Esophagus muscularis mucosa (tissue), 4 donors: ENCODE data around the gene HK1. TPM values are rescaled to one million over a fixed set of nuclear protein-coding genes. Genes with fewer than 3 reads are reported as not detected.

Experiments used
- DNase-seq: peaks from one replicate; pipeline ENCODE4 v3.0.0-alpha.2; 2017; ENCODE audit errors: extremely low spot score
- H3K27ac ChIP-seq, 4 donors: fragments of 200-600 bp; sonication (generic); replicated peaks in 1 of 4; 1 replicate in 3 of 4; 2 replicates in 1 of 4; pipeline ENCODE4 v1.5.1; 2016 to 2019; ENCODE audit warnings: mild to moderate bottlenecking in 1 of 4
- H3K27me3 ChIP-seq, 4 donors: fragments of 200-600 bp; sonication (generic); one replicate each; pipeline versions ENCODE4 v1.5.1 to v1.6.0; 2016 to 2019
- H3K36me3 ChIP-seq, 4 donors: fragments of 200-600 bp; sonication (generic); one replicate each; pipeline ENCODE4 v1.5.1; 2016 to 2019
- H3K4me1 ChIP-seq, 4 donors: fragments of 200-600 bp; sonication (generic); one replicate each; pipeline ENCODE4 v1.5.1; 2016 to 2019
- H3K4me3 ChIP-seq, 4 donors: fragments of 200-600 bp; sonication (generic); 1 replicate in 2 of 4; 2 replicates in 2 of 4; pipeline ENCODE4 v1.5.1; 2016 to 2019; ENCODE audit warnings: mild to moderate bottlenecking in 4 of 4, moderate library complexity in 1 of 4
- H3K9me3 ChIP-seq, 4 donors: fragments of 200-600 bp; sonication (generic); 1 replicate in 3 of 4; 2 replicates in 1 of 4; pipeline ENCODE4 v1.5.1; 2016 to 2019
- CTCF ChIP-seq, 3 experiments: fragments of 200-600 bp in 2 of 3; fragments of 450-650 bp in 1 of 3; sonication (generic) in 2 of 3; IDR thresholded peaks; one replicate each; pipeline ENCODE4 v1.5.1; 2017 to 2019; ENCODE audit warnings: antibody characterized with exemption in 3 of 3, mild to moderate bottlenecking in 2 of 3, moderate library complexity in 1 of 3
- EP300 ChIP-seq: sonication (generic); formaldehyde crosslinking; IDR thresholded peaks from one replicate; pipeline ENCODE4 v1.6.1; 2017; ENCODE audit warnings: antibody characterized with exemption
- POLR2A ChIP-seq: fragments of 450-650 bp; IDR thresholded peaks from one replicate; pipeline ENCODE4 v1.6.1; 2017; ENCODE audit warnings: antibody characterized with exemption, moderate library complexity, mild to moderate bottlenecking, low read depth
- POLR2AphosphoS5 ChIP-seq, 2 donors: sonication (generic); formaldehyde crosslinking; IDR thresholded peaks; one replicate each; pipeline ENCODE4 v1.6.1; 2017; ENCODE audit warnings: antibody characterized with exemption in 2 of 2
- WGBS: methylation state at CpG from one replicate; pipeline ENCODE4 v1.1.5; 2018; 5-methylcytosine and 5-hydroxymethylcytosine counted together
- intact Hi-C: fragments of 100-400 bp; cut with DNase I; formaldehyde crosslinking; loops from one replicate; pipeline ENCODE4 v1.15.1; 2023
- total RNA-seq, 4 donors: library from RNA; depleted of rRNA; stranded (reverse); fragments of >200 nt; gene quantifications; one replicate each; pipeline versions ENCODE4 v1.1.0 to v1.2.1, GENCODE V29; 2016

HK1 gene
- total RNA-seq, 4 donors from 2014 or later: 114 to 188 (median 151) TPM

GRCh38 chr10:69415049-69415448 is 136.8 kb downstream of the HK1 start:
- peak overlapping the region; percentile 95 to 98 (median 97) for H3K27ac ChIP-seq
- H3K4me1 ChIP-seq: peaks cover 8 to 82% (median 75%) of the 10 kb centered on the region in 4 donors
- H3K36me3 ChIP-seq: no peaks in the 10 kb centered on the region
- peak overlapping the region; percentile 43 to 58 (median 48) for H3K4me3 ChIP-seq
- no peaks in the 10 kb centered on the region for H3K9me3 ChIP-seq
- no peaks in the 10 kb centered on the region for H3K27me3 ChIP-seq
- WGBS: 74% methylated on average over 10 of the region's 13 CpGs
- intact Hi-C loops: no loop called here
- TF ChIP-seq POLR2AphosphoS5 (IDR thresholded peaks at IDR 0.05): peak in 1 of 2 donors; percentile 26
- no peak for TF ChIP-seq EP300
- DNase-seq: no peak

DNA sequence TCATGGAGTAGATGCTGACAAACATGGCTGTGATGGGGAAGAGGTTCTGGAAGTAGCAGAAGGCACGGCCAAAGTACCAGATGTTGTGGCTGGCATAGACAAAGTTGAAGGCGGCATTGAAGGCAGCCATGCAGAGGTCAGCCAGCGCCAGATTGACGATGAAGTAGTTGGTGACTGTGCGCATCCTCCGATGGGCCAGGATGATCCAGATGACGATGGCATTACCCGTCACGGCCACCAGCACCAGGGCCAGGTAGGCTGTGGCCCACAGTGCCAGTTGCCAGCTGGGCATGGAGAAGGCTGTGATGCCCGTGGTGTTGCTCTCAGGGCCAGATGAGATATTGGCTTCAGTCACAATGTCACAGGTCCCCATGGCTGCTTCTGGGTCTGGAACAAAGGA is 137.7 kb downstream of the HK1 start:
- peaks cover 8 to 84% (median 75%) of the 10 kb centered on the region in 4 donors for H3K4me1 ChIP-seq
- H3K27me3 ChIP-seq: no peaks in the 10 kb centered on the region
- H3K27ac ChIP-seq: peak overlapping the region; percentile 95 to 98 (median 97)
- intact Hi-C loops: no loop called here
- TF ChIP-seq CTCF (IDR thresholded peaks at IDR 0.05) (no peak), EP300 (no peak), POLR2AphosphoS5 (IDR thresholded peaks at IDR 0.05) (peak in 1 of 2 donors; percentile 47)
- H3K9me3 ChIP-seq: no peaks in the 10 kb centered on the region
- H3K4me3 ChIP-seq: peak overlapping the region; percentile 43 to 58 (median 48)
- no peaks in the 10 kb centered on the region for H3K36me3 ChIP-seq
- WGBS: 63% methylated on average over 6 of the region's 10 CpGs
- no peak for DNase-seq

DNA sequence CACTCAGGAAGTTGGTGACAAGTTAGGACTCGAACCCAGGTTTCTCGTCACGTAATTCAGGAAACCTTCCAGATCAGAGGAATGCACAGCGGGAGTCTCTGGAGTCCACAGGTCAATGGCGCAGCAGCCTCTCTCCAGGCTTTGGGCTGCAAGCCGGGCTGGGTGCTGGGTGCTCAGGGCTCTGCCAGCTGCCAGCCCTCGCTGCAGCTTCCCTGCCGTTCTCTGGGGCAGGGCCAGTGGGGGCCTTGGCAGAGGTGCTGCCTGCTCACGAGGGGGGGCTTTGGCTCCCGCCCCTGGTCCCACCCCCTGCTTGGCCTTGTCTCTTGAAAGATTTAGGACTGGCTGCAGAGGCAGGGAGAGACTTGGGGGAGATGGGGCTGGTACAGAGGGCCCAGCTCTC is 138.4 kb downstream of the HK1 start, which contains the start of gene TACR2:
Gene TACR2 (minus strand): TSS at position 224 of the 400 bp plus-strand sequence. CDS start 595 bp downstream, outside the sequence.
- Histone ChIP-seq H3K27me3 (no peaks in the 10 kb centered on the region), H3K4me3 (peak within 1 kb of the TSS; percentile 43 to 58 (median 48)), H3K36me3 (no peaks in the 10 kb centered on the region), H3K4me1 (peaks cover 11 to 84% (median 74%) of the 10 kb centered on the region in 4 donors), H3K9me3 (no peaks in the 10 kb centered on the region), H3K27ac (peak within 1 kb of the TSS; percentile 95 to 98 (median 97))
- 56% methylated on average over 7 of the region's 10 CpGs for WGBS
- TF ChIP-seq POLR2A (no peak), POLR2AphosphoS5 (IDR thresholded peaks at IDR 0.05) (peak; percentile 64 to 93), EP300 (no peak), CTCF (IDR thresholded peaks at IDR 0.05) (no peak)
- intact Hi-C loops: no loop called here
- no peak for DNase-seq

DNA sequence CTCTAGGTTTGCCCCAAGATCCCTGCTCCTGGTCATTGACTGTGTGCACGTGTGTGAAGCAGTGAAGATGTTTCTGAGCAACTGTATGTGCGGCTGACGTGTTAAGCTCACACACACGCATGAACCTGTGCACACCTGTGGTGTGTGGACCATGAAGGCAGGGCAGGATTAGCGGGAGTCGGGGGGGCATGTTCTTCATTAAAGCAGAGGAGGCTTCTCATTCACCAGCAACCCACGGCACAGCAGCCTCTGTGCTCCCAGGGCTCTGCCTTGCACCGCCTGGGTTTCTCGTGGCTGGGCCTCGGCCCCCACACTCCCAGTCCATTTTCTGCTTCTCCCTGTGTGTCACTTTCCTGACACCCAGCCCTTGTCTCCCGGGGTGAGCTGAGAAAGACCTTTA is 139.2 kb downstream of the HK1 start:
- Histone ChIP-seq H3K4me3 (peak overlapping the region; percentile 43 to 58 (median 48)), H3K36me3 (no peaks in the 10 kb centered on the region), H3K4me1 (peaks cover 16 to 83% (median 72%) of the 10 kb centered on the region in 4 donors), H3K27me3 (no peaks in the 10 kb centered on the region), H3K27ac (peak overlapping the region; percentile 95 to 98 (median 97)), H3K9me3 (no peaks in the 10 kb centered on the region)
- no peak for TF ChIP-seq EP300
- peak in 1 of 2 donors; percentile 26 for TF ChIP-seq POLR2AphosphoS5 (IDR thresholded peaks at IDR 0.05)
- intact Hi-C loops: no loop called here
- no peak for DNase-seq
- WGBS: 64% methylated on average over 9 of the region's 11 CpGs

GRCh38 chr10:69418052-69418752 is 139.9 kb downstream of the HK1 start:
- Histone ChIP-seq H3K4me3 (peak overlapping the region; percentile 43 to 58 (median 48)), H3K27ac (peak overlapping the region; percentile 95 to 98 (median 97)), H3K4me1 (peaks cover 11 to 83% (median 68%) of the 10 kb centered on the region in 4 donors), H3K9me3 (no peaks in the 10 kb centered on the region), H3K27me3 (no peaks in the 10 kb centered on the region), H3K36me3 (no peaks in the 10 kb centered on the region)
- WGBS: 55% methylated on average over 7 of the region's 8 CpGs
- intact Hi-C loops: no loop called here
- DNase-seq: no peak
- TF ChIP-seq EP300: no peak
- no peak for TF ChIP-seq POLR2AphosphoS5 (IDR thresholded peaks at IDR 0.05)
- no peak for TF ChIP-seq POLR2A
- TF ChIP-seq CTCF (IDR thresholded peaks at IDR 0.05): peak in 1 of 3 experiments; percentile 6
